Upper lobe of left lung (tissue), 6 donors: ENCODE data around the gene DGCR2. TPM values are rescaled to one million over a fixed set of nuclear protein-coding genes. Genes with fewer than 3 reads are reported as not detected.
"Not testable (repeated sequence)": the region's sequence is repeated elsewhere in the genome, so short reads cannot be mapped to it uniquely, and the experiment has no call there.

Experiments used
- ATAC-seq, 2 donors: fragments of 200-7000 bp; cut with Tn5 transposase; one replicate each; pipeline ENCODE4 v1.9.1; 2022; ENCODE audit warnings: mild to moderate bottlenecking in 2 of 2, moderate library complexity in 2 of 2; ENCODE audit not compliant: low FRiP score in 2 of 2
- DNase-seq, 2 donors: peaks; one replicate each; pipeline ENCODE4 v3.0.0-alpha.2; 2019 to 2020
- H3K27ac ChIP-seq, 4 donors: fragments of 200-600 bp; sonication (generic); one replicate each; pipeline ENCODE4 v1.5.1; 2016 to 2019
- H3K27me3 ChIP-seq, 4 donors: fragments of 200-600 bp; sonication (generic); one replicate each; pipeline ENCODE4 v1.5.1; 2017 to 2019
- H3K36me3 ChIP-seq, 4 donors: fragments of 200-600 bp; sonication (generic); one replicate each; pipeline ENCODE4 v1.5.1; 2016 to 2019
- H3K4me1 ChIP-seq, 4 donors: fragments of 200-600 bp; sonication (generic); one replicate each; pipeline ENCODE4 v1.5.1; 2018 to 2019
- H3K4me3 ChIP-seq, 4 donors: fragments of 200-600 bp; sonication (generic); one replicate each; pipeline ENCODE4 v1.5.1; 2017 to 2019; ENCODE audit warnings: mild to moderate bottlenecking in 2 of 4, moderate library complexity in 1 of 4
- H3K9me3 ChIP-seq, 4 donors: fragments of 200-600 bp; sonication (generic); one replicate each; pipeline ENCODE4 v1.5.1; 2018 to 2019
- EP300 ChIP-seq, 4 donors: sonication (generic); formaldehyde crosslinking; IDR thresholded peaks; one replicate each; pipeline ENCODE4 v1.5.1; 2017; ENCODE audit warnings: antibody characterized with exemption in 4 of 4, control low read depth in 2 of 4
- POLR2A ChIP-seq, 4 donors: fragments of 450-650 bp; IDR thresholded peaks; one replicate each; pipeline ENCODE4 v1.5.1; 2016 to 2017; ENCODE audit warnings: antibody characterized with exemption in 4 of 4, mild to moderate bottlenecking in 2 of 4
- POLR2AphosphoS5 ChIP-seq, 2 donors: sonication (generic); formaldehyde crosslinking; IDR thresholded peaks; one replicate each; pipeline ENCODE4 v1.5.1; 2017; ENCODE audit warnings: antibody characterized with exemption in 2 of 2
- WGBS, 2 donors: methylation state at CpG; one replicate each; pipeline ENCODE4 v1.1.5; 2017 to 2018; 5-methylcytosine and 5-hydroxymethylcytosine counted together
- total RNA-seq, 6 donors: library from RNA; depleted of rRNA in 4 of 6; stranded (reverse); fragments of >200 nt in 4 of 6; gene quantifications; one replicate each; pipeline versions ENCODE4 v1.1.0 to v1.2.1, GENCODE V29; 2016 to 2021
- TF ChIP-seq, protein P1 (sequence below), 6 experiments: fragments of 450-650 bp in 4 of 6; fragments of 200-600 bp in 2 of 6; sonication (generic) in 2 of 6; IDR thresholded peaks; one replicate each; pipeline ENCODE4 v1.5.1; 2016 to 2019; ENCODE audit warnings: antibody characterized with exemption in 6 of 6
- donor health status: DM: no; HTN: no; CAD: no; lungs with moderate emphysema.
- donor health status: DM: no; HTN: yes; CAD: no; lungs with severe emphysema.

The DGCR2 gene
- total RNA-seq, 6 donors from 2014 or later: 65.9 to 101 (median 89.9) TPM

DNA sequence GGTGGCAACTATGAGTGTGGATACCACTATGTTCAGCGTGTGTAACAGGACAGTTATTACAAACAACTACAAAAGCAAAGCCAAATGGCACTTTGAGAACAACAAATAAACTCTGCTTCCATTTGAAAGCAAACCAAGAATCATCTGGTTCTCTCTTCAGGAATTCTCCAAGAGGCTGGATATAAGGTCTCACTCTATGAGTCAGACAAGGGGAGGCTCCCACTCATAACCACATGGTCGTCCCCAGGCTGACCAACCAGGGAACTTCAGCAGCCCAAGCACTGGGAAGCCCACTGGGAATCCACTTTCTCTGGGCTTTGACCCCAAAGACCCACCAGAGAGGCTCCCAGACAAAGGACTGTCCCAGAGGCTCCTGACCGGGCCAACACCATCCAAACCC is 35.3 kb downstream of the DGCR2 start:
- ATAC-seq (no peak), DNase-seq (no peak)
- TF ChIP-seq POLR2A (IDR thresholded peaks at IDR 0.05) (no peak), POLR2AphosphoS5 (IDR thresholded peaks at IDR 0.05) (no peak), EP300 (IDR thresholded peaks at IDR 0.05) (no peak)
- TF ChIP-seq, protein P1, sequence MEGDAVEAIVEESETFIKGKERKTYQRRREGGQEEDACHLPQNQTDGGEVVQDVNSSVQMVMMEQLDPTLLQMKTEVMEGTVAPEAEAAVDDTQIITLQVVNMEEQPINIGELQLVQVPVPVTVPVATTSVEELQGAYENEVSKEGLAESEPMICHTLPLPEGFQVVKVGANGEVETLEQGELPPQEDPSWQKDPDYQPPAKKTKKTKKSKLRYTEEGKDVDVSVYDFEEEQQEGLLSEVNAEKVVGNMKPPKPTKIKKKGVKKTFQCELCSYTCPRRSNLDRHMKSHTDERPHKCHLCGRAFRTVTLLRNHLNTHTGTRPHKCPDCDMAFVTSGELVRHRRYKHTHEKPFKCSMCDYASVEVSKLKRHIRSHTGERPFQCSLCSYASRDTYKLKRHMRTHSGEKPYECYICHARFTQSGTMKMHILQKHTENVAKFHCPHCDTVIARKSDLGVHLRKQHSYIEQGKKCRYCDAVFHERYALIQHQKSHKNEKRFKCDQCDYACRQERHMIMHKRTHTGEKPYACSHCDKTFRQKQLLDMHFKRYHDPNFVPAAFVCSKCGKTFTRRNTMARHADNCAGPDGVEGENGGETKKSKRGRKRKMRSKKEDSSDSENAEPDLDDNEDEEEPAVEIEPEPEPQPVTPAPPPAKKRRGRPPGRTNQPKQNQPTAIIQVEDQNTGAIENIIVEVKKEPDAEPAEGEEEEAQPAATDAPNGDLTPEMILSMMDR (IDR thresholded peaks at IDR 0.05): no peak
- H3K27ac ChIP-seq: peak overlapping the region in 3 of 4 donors; percentile 56 to 80 (median 73)
- peaks cover 0 to 34% (median 13%) of the 10 kb centered on the region in 4 donors for H3K36me3 ChIP-seq
- WGBS, 2 donors: 85 to 94% methylated on average over 3 of the region's 3 CpGs
- no peaks in the 10 kb centered on the region for H3K9me3 ChIP-seq
- no peaks in the 10 kb centered on the region for H3K27me3 ChIP-seq
- H3K4me1 ChIP-seq: peaks cover 7 to 16% (median 14%) of the 10 kb centered on the region in 4 donors
- no peak overlapping the region for H3K4me3 ChIP-seq

DNA sequence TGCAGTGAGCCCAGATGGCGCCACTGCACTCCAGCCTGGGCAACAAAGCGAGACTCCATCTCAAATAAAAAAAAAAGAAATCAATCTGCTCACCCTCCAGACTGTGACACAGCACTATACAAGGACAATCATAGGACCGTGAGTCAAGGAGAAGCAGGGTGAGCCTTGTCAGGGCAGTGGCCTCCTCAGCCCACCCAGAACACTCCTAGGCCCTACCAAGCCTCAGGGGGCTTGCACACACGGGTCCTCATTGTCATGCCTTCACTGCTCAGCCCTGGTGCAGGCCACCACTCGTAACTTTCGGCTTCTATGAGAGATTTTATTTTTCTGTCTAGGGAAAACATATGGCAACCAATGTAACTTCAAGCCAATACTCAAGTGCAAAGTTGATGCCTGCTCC is 35.8 kb downstream of the DGCR2 start:
- H3K27me3 ChIP-seq: no peaks in the 10 kb centered on the region
- H3K27ac ChIP-seq: peak overlapping the region; percentile 56 to 80 (median 68)
- H3K4me1 ChIP-seq: peaks cover 7 to 16% (median 14%) of the 10 kb centered on the region in 4 donors
- H3K36me3 ChIP-seq: peaks cover 0 to 34% (median 13%) of the 10 kb centered on the region in 4 donors
- no peaks in the 10 kb centered on the region for H3K9me3 ChIP-seq
- peak in 1 of 2 donors; percentile 29 for ATAC-seq
- no peak overlapping the region for H3K4me3 ChIP-seq
- 78 to 90% methylated on average over 6 of the region's 6 CpGs for WGBS, 2 donors
- TF ChIP-seq POLR2AphosphoS5 (IDR thresholded peaks at IDR 0.05) (no peak), POLR2A (IDR thresholded peaks at IDR 0.05) (no peak), EP300 (IDR thresholded peaks at IDR 0.05) (no peak)
- TF ChIP-seq, protein P1 (IDR thresholded peaks at IDR 0.05): no peak
- no peak for DNase-seq

- WGBS, 2 donors: 35 to 37% methylated on average over 1 of the region's 1 CpG
- Histone ChIP-seq H3K4me3 (no peak overlapping the region), H3K4me1 (peaks cover 7 to 16% (median 14%) of the 10 kb centered on the region in 4 donors), H3K27ac (peak overlapping the region; percentile 16 to 80 (median 52)), H3K9me3 (no peaks in the 10 kb centered on the region), H3K36me3 (peaks cover 5 to 42% (median 21%) of the 10 kb centered on the region in 4 donors), H3K27me3 (no peaks in the 10 kb centered on the region)
- DNase-seq: no peak
- ATAC-seq: peak in 1 of 2 donors; percentile 24
- TF ChIP-seq, protein P1 (IDR thresholded peaks at IDR 0.05): no peak
- TF ChIP-seq POLR2A (IDR thresholded peaks at IDR 0.05) (no peak), EP300 (IDR thresholded peaks at IDR 0.05) (no peak), POLR2AphosphoS5 (IDR thresholded peaks at IDR 0.05) (no peak)
Observed at GRCh38 chr22:19085233-19085718, 36.9 kb downstream of the DGCR2 start.

GRCh38 chr22:19084586-19084985 is 37.6 kb downstream of the DGCR2 start:
- H3K36me3 ChIP-seq: peaks cover 10 to 45% (median 21%) of the 10 kb centered on the region in 4 donors
- not testable (repeated sequence) for H3K4me3 ChIP-seq, ATAC-seq, H3K9me3 ChIP-seq, H3K27me3 ChIP-seq
- peaks cover 7 to 16% (median 14%) of the 10 kb centered on the region in 4 donors for H3K4me1 ChIP-seq
- 75 to 79% methylated on average over 4 to 6 of the region's 32 CpGs for WGBS, 2 donors
- DNase-seq: peak in 1 of 2 donors; percentile 54
- H3K27ac ChIP-seq: peak overlapping the region in 2 of 4 donors; percentile 49 to 80

- WGBS, 2 donors: 90 to 100% methylated on average over 4 to 21 of the region's 30 CpGs
- ATAC-seq, H3K4me3 ChIP-seq, H3K27me3 ChIP-seq, H3K9me3 ChIP-seq: not testable (repeated sequence)
- H3K36me3 ChIP-seq: peaks cover 10 to 44% (median 22%) of the 10 kb centered on the region in 4 donors
- H3K27ac ChIP-seq: peak overlapping the region in 1 of 4 donors; percentile 80
- peak in 1 of 2 donors; percentile 60 for DNase-seq
- peaks cover 7 to 16% (median 14%) of the 10 kb centered on the region in 4 donors for H3K4me1 ChIP-seq
Observed at GRCh38 chr22:19084126-19084525, 38.1 kb downstream of the DGCR2 start.

GRCh38 chr22:19082793-19083192 is 39.4 kb downstream of the DGCR2 start:
- 95 to 97% methylated on average over 13 of the region's 13 CpGs for WGBS, 2 donors
- Histone ChIP-seq H3K27me3 (no peaks in the 10 kb centered on the region), H3K4me1 (peaks cover 7 to 16% (median 14%) of the 10 kb centered on the region in 4 donors), H3K9me3 (no peaks in the 10 kb centered on the region), H3K4me3 (no peak overlapping the region), H3K27ac (no peak overlapping the region), H3K36me3 (peaks cover 5 to 31% (median 17%) of the 10 kb centered on the region in 4 donors)
- DNase-seq (no peak), ATAC-seq (no peak)
- TF ChIP-seq, protein P1 (IDR thresholded peaks at IDR 0.05): no peak
- TF ChIP-seq EP300 (IDR thresholded peaks at IDR 0.05) (no peak), POLR2AphosphoS5 (IDR thresholded peaks at IDR 0.05) (no peak), POLR2A (IDR thresholded peaks at IDR 0.05) (no peak)
